HCT116 (cell line): ENCODE results near the gene RUBCN. TPM values are rescaled to one million over a fixed set of nuclear protein-coding genes. Genes with fewer than 3 reads are reported as not detected.
"Not testable (repeated sequence)": the region's sequence is repeated elsewhere in the genome, so short reads cannot be mapped to it uniquely, and the experiment has no call there.

ENCODE experiments used
- ATAC-seq: fragments of 200-7000 bp; cut with Tn5 transposase; 2 replicates; pipeline ENCODE4 v1.9.1; 2020; ENCODE audit warnings: mild to moderate bottlenecking, moderate library complexity
- BruUV-seq: library from RNA; stranded (reverse); fragments of 400-500 nt; replicated peaks from 2 replicates; lab custom pipeline; 2021; lab: Mats Ljungman, UMichigan
- CTCF ChIA-PET: fragments of 300-600 bp; sonication (Branson Sonifier 250); formaldehyde crosslinking; loops from one replicate; lab custom pipeline; 2021; ENCODE audit warnings: antibody characterized with exemption; lab: Charles Lee
- POLR2A ChIA-PET: fragments of 300-600, 350-600 bp; sonication (Branson Sonifier 250); formaldehyde crosslinking; loops from one replicate; lab custom pipeline; 2021; ENCODE audit warnings: antibody characterized with exemption; lab: Charles Lee
- RAD21 ChIA-PET, 2 experiments: fragments of 300-600 bp; sonication (Branson Sonifier 250); formaldehyde crosslinking; loops; one replicate each; lab custom pipeline; 2023; ENCODE audit warnings: low total read pairs in 2 of 2; ENCODE audit not compliant: uncharacterized antibody in 2 of 2, unreplicated experiment in 2 of 2, low non-redundant PET in 1 of 2; lab: Charles Lee
- DNase-seq: peaks from one replicate; pipeline ENCODE4 v3.0.0-alpha.2; 2010; ENCODE audit warnings: low read depth, low spot score
- H2AFZ ChIP-seq: fragments of 200-600 bp; shearing (Covaris generic), sonication (generic); 2 replicates; pipeline ENCODE4 v1.6.1; 2017; ENCODE audit warnings: low read depth, mixed run types, mixed read lengths, antibody characterized with exemption, low read length; ENCODE audit not compliant: poor library complexity, severe bottlenecking
- H3K27ac ChIP-seq: 2 replicates; pipeline ENCODE4 v1.5.1; 2012; ENCODE audit warnings: low read depth, low read length
- H3K27me3 ChIP-seq: fragments of 200-600 bp; sonication (generic); 2 replicates; pipeline ENCODE4 v1.6.1; 2016; ENCODE audit warnings: mixed run types, low read length, mixed read lengths; ENCODE audit not compliant: insufficient read depth
- H3K36me3 ChIP-seq, 2 experiments: fragments of 200-500 bp in 1 of 2; fragments of 200-600 bp in 1 of 2; sonication (Bioruptor generic) in 1 of 2; sonication (generic) in 1 of 2; 2 replicates each; pipeline versions ENCODE4 v1.5.1 to v1.6.1; 2014 to 2016; ENCODE audit warnings: low read length in 2 of 2, inconsistent platforms in 1 of 2, mixed read lengths in 1 of 2, mixed run types in 1 of 2; ENCODE audit not compliant: insufficient read depth in 2 of 2, control insufficient read depth in 1 of 2
- H3K4me1 ChIP-seq, 2 experiments: fragments of 200-600 bp in 1 of 2; sonication (generic) in 1 of 2; 2 replicates each; pipeline versions ENCODE4 v1.5.1 to v1.6.1; 2012 to 2017; ENCODE audit warnings: low read length in 2 of 2, inconsistent platforms in 1 of 2, mild to moderate bottlenecking in 1 of 2, mixed read lengths in 1 of 2, mixed run types in 1 of 2, moderate library complexity in 1 of 2; ENCODE audit not compliant: insufficient read depth in 2 of 2, control insufficient read depth in 1 of 2
- H3K4me2 ChIP-seq: fragments of 200-600 bp; sonication (generic); 2 replicates; pipeline ENCODE4 v1.6.1; 2017; ENCODE audit warnings: mixed run types, low read length, mixed read lengths
- H3K4me3 ChIP-seq, 2 experiments: fragments of 200-600 bp in 1 of 2; sonication (generic) in 1 of 2; replicated peaks in 1 of 2; 2 replicates each; pipeline ENCODE4 v1.5.1; 2011 to 2016; ENCODE audit warnings: low read length in 2 of 2, control low read depth in 1 of 2, low read depth in 1 of 2, mild to moderate bottlenecking in 1 of 2, mixed read lengths in 1 of 2, mixed run types in 1 of 2
- H3K79me2 ChIP-seq: fragments of 200-600 bp; sonication (generic); 2 replicates; pipeline ENCODE4 v1.6.1; 2017; ENCODE audit warnings: mild to moderate bottlenecking, mixed run types, low read length, moderate library complexity, mixed read lengths; ENCODE audit not compliant: insufficient read depth
- H3K9ac ChIP-seq: fragments of 200-600 bp; sonication (generic); 2 replicates; pipeline ENCODE4 v1.6.1; 2016; ENCODE audit warnings: low read length, mixed read lengths
- H3K9me2 ChIP-seq: fragments of 200-600 bp; sonication (generic), shearing (Covaris generic); 2 replicates; pipeline ENCODE4 v1.6.1; 2017; ENCODE audit warnings: mixed run types, mild to moderate bottlenecking, moderate library complexity; ENCODE audit not compliant: insufficient read depth
- H3K9me3 ChIP-seq, 2 experiments: fragments of 200-500 bp in 1 of 2; fragments of 200-600 bp in 1 of 2; sonication (Bioruptor generic) in 1 of 2; sonication (generic) in 1 of 2; 2 replicates each; pipeline ENCODE4 v1.6.1; 2014 to 2017; ENCODE audit warnings: low read length in 2 of 2, mixed read lengths in 2 of 2, inconsistent platforms in 1 of 2, low read depth in 1 of 2, mild to moderate bottlenecking in 1 of 2, mixed run types in 1 of 2, moderate library complexity in 1 of 2; ENCODE audit not compliant: control insufficient read depth in 1 of 2, insufficient read depth in 1 of 2
- H4K20me1 ChIP-seq: fragments of 200-600 bp; sonication (generic), shearing (Covaris generic); 2 replicates; pipeline ENCODE4 v1.6.1; 2017; ENCODE audit warnings: mixed run types, mild to moderate bottlenecking, moderate library complexity; ENCODE audit not compliant: insufficient read depth
- intact Hi-C: fragments of 100-400 bp; cut with micrococcal nuclease; formaldehyde crosslinking; loops from 2 replicates; pipeline ENCODE4 v1.10.0; 2022
- microRNA counts: library from miRNA; unstranded; fragments of <30 nt; microRNA quantifications from one replicate; lab custom pipeline; 2015
- total RNA-seq: library from RNA; stranded (reverse); gene quantifications from one replicate; pipeline ENCODE4 v1.2.1, GENCODE V29; 2021; ENCODE audit not compliant: unreplicated experiment

The RUBCN gene
- total RNA-seq, 1 experiment from 2014 or later: 21.4 TPM

DNA sequence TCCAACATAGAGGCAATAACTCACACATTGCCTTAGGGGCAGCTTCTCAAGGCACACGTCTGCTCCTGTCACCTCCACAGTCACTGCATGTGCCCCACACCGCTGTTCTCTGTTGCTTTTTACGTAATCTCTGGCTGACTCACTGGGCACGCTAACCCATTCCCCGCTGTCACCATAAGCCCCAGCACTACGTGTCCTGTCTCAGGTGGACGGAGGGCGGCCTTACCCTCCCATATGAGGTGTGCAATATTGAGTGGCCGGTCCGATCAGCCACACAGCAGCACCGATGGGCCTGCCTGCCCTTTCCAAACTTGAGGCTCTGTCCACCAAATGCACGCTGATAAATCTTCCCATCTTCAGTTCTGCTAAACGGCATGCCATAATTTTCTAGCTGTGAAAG lies 115.2 kb downstream of the RUBCN start:
- DNase-seq, RAD21 ChIA-PET, H3K4me3 ChIP-seq, H3K9me2 ChIP-seq, CTCF ChIA-PET, ATAC-seq, H3K9ac ChIP-seq, H3K4me2 ChIP-seq, BruUV-seq, POLR2A ChIA-PET, intact Hi-C loops, H3K27me3 ChIP-seq, H3K27ac ChIP-seq, H4K20me1 ChIP-seq, H2AFZ ChIP-seq, H3K9me3 ChIP-seq, H3K4me1 ChIP-seq: not testable (repeated sequence)
- H3K36me3 ChIP-seq: peaks cover 11 to 22% of the 10 kb centered on the region in 2 experiments
- H3K79me2 ChIP-seq: peaks cover 14% of the 10 kb centered on the region

MicroRNAs within 50 kb of the gene (microRNA counts, 767-probe panel; counts per million panel counts)
- not detected for microRNA hsa-miR-922 (lab: Ali Mortazavi, UCI)

Other genes starting within 250 kb of the RUBCN start
- gene BDH1, start 180.9 kb downstream of the RUBCN start, total RNA-seq: 26.6 TPM
- gene FYTTD1, start 13.0 kb upstream of the RUBCN start, total RNA-seq: 70.7 TPM
- gene LRCH3, start 54.4 kb upstream of the RUBCN start, total RNA-seq: 38.1 TPM
- 1,465 TPM for gene RPL35A, start 213.3 kb upstream of the RUBCN start, total RNA-seq
- 7.2 TPM for gene LMLN, start 223.3 kb upstream of the RUBCN start, total RNA-seq